Left hindlimb (tissue), 1 donor: ENCODE results near the gene FAM50A.

ENCODE experiments used
- DNase-seq: peaks from one replicate; pipeline ENCODE4 v3.0.0-alpha.2; 2018

Gene FAM50A

DNA sequence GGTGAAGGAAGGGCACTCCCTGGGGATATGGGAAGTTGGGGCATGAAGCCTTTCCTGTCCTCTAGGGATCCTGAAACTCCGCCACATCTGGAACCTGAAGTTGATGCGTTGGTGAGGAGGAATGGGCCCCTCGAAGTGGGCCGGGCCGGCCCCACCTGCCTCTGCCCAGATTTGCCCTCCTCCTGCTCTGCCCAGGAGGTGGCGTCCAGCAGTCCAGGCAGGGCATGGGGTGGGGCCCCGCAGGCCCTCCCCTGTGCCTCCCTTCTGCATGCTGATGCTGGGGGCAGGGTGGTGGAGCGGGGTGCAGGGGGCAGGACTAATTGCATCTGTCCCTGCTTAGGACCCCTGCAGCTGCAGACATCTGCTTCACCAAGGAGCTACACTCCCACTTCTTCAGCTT lies 30.8 kb upstream of the FAM50A start:
- no peak for DNase-seq

DNA sequence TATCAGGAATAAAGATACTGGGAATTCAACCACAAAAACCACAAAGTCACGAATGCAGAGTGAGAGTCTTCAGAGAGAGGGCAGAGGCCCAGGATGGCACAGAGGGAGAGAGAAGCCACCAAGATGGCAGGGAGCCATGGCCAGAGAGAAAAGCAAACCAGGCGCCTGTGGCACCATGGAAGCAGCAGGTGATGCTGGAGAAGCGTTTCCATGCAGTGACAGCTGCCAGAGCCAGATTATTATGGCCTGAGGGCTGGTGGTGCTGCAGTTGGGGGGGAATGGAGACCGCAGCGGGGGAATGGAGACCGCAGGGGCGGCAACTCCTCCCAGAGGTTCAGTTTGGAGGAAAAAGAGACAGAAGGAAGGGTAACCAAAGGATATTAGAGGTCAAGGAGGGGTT lies 26.8 kb upstream of the FAM50A start:
- DNase-seq, result no peak

DNA sequence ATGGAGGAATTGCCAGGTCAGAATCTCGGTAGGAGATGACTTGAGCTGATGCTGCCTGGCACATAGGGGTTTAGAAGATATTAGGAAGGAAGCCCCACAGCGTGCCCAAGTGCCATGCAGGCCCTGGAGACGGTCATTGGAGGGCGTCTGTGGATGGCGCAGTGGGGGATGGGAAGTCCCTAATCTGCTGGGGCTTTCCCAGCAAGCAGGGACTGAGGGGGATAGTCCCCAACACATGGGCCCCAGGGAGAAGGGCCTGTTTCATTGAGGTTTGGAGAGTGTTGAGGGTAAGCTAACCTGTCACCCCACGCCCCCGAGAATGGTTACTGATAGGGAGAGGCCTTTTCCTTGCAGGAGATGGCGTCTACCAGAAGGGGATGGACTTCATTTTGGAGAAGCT lies 24.8 kb upstream of the FAM50A start:
- no peak for DNase-seq

DNA sequence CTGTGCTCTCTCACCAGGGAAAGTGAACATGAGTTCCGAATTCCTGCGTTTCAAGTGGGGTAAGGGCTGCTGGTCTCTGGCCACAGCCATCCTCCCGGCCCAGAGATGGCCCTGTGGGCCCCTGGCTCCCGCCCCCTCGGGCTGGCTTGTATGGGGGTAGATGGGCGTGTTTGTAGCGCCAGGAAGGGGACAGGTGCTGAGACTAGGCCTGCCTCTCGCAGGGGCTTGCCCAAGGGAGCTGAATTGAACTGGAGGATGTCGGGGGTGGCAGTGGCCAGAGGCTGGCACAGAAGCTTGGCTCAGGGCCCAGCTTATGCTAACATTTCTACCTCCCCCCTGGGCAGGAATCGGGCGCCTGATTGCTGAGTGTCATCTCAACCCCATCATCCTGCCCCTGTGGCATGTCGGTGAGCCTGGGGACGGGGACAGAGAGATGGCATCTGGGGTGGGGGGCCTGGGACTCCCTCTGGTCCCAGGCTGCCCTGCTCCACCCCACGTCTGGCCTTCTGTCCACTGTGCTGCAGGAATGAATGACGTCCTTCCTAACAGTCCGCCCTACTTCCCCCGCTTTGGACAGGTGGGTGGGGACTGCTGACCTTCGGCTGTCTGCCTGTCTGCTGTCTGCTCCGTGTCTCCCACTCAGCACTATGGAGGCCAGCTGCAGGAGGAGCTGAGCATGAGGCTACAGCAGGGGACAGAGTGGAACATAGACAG lies 24.1 kb upstream of the FAM50A start:
- no peak for DNase-seq

DNA sequence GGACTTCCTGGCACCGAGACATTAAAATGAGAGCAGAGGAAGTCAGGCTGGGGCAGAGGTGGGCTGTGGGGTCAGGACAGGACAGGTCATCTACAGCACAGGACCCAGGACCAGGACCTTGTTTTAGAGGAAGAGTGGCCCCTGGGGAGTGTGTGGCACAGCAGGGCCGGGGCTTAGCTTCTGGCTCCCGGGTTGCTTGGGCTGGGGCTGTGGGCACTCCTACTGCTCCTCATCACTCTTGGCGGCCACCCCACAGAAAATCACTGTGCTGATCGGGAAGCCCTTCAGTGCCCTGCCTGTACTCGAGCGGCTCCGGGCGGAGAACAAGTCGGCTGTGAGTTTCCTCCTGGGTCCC lies 23.6 kb upstream of the FAM50A start:
- no peak for DNase-seq

DNA sequence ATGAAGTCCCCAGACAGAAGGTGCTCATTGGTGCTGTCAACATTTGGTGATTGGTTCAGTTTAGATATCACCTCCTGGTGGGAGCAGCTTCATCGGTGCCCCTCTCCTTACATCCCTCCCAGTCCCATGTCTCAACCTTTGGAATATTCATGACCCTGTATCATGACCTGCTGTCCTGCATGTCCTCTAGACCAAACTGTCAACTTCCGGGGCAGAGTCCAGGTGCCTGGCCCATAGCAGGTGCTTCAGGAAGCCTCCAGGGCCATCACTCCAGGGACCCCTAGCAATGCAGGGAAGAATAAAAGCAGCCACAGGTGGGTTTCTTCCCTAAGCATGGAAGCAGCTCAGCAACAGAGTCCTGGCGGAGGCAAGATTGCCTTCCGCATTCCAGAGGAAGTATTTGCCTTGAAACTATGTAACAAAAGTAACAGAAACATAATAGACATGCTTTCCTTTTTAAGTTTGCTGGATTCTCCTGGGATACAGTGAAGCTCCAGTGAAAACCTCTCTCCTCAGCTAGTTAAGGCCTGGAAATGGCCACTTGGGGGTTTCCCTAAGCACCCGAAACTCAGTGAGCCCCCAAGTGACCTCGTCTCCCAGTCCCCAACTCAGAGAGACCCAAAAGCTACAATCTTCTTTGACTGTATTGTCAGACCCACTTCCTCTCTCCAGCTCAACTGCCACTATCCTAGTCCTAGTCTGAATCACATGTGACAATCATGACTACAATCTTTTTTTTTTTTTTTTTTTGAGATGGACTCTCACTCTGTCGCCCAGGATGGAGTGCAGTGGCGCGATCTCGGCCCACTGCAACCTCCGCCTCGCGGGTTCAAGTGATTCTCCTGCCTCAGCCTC lies 16.8 kb upstream of the FAM50A start:
- DNase-seq, result peak; percentile 16

DNA sequence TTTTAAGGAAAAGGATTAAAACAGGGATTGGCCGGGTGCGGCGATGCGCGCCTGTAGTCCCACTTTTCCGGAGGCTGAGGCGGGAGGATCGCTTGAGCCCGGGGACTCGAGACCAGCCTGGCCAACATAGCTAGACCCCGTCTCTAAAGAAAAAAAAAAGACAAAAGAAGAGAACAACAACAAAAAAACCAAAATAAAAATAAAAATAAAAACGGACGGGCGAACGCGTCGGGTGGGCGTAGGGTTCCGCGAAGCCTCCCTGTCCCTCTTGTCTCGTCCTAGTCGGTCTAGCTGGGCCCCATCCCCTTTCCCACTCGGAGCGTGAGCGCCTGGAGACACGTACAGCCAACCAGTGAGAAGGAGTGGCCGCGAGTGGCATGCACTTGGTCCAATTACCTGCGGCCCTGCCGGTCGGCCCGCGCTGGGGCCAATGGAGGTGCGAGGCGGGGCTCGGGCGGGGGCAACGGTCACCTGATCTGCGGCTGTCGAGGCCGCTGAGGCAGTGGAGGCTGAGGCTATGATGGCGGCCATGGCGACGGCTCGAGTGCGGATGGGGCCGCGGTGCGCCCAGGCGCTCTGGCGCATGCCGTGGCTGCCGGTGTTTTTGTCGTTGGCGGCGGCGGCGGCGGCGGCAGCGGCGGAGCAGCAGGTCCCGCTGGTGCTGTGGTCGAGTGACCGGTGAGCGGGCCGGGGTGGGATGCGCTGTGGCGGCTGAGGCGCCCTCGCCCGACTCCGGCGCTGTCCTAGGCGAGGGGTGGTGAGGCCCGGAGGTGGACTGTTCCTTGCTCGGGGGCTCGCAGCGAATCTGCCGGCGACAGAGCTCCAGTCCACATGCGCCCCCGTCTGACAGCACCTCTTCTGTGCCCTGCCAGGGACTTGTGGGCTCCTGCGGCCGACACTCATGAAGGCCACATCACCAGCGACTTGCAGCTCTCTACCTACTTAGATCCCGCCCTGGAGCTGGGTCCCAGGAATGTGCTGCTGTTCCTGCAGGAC lies 15.5 kb upstream of the FAM50A start, which contains the start of gene ATP6AP1:
ATP6AP1 (plus strand) TSS at position 502 of the 996 bp plus-strand sequence; CDS start at position 518, 16 bp downstream.
- peak; percentile 95 for DNase-seq

DNA sequence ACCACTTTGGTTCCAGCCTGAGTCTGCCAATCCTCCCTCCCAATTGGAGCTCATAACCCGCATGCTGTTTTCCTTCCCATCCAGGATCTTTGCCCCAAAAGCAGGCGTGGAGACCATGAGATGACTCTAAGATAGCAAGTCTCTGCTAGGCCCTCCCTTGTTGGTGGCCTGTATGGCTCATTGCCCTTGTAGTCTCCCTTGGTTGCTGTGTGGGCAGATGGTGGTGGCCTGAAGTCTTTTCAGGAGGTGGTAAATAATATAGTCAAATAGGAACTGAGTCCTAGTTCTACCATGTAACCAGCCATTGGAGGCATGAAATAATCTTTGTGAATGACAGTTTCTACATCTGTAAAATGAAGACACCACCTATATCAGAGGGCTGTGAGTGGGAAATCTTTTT lies 14.2 kb upstream of the FAM50A start:
- peak; percentile 12 for DNase-seq

DNA sequence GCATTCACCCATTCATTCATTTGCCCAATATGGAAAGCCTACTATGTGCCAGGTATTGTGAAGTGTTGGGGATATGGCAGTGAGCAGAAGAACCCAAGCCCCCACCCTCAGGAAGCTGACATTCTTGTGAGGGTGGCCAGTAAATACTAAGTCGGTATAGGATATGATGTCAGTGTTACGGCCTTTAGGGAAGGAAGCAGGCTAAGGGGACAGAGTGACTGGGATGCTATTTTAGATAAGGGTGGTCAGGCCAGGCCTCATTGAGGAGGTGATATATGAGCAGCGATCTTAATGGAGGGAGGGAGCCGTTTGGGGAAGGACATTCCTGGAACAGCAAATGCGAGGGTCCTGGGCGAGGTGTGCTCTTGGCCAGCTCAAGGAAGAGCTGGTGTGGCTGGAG lies 13.5 kb upstream of the FAM50A start:
- no peak for DNase-seq

DNA sequence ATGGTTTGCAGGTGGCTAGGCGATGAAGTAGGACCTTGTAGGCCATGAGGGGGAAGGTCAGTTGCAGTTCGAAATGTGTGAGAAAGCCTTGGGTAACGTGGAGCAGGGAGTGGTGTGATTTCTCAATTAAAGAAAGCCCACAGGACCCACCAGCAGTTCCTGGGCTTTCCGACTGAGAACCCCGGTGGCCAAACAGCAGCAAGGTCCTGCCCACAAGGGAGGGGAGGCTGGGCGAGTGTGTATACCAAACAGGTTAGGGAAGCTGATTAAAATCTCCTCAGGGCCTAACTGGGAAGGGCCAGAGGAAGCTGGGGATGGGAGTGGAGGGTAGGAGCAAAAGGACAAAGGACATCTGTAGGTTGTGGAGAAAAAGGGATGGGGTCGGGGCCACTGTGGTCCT lies 13.0 kb upstream of the FAM50A start:
- no peak for DNase-seq

DNA sequence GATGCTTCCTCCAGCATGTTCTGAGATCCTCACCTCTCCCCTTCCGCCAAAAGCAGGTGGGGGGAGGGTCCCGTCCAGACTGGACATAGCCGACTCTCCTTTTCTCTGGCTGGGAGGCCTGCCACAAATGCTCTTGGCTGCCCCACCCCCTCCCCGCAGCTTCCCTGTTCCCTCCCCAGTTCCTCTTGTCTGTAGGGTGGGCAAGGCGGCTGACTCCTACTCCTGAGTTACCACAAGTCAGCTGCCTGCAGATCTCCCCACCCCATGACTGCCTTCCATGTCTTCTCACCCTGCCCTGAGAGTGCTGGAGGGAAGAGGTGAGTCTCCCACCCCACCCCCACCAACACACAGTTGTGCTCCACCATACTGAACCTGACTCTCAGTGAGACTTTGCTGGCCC lies 12.6 kb upstream of the FAM50A start:
- no peak for DNase-seq

DNA sequence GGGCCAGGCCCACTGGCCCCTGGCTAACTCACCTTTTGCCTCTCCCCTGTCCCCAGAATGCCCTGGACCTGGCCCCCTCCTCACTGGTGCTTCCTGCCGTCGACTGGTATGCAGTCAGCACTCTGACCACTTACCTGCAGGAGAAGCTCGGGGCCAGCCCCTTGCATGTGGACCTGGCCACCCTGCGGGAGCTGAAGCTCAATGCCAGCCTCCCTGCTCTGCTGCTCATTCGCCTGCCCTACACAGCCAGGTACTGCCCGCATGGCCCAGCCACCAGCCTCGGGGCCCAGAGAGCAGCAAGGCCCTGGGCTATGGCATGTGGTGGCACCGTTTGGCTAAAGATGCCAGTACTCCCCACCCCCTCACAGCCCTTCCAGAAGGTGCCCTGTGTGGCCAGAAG lies 11.7 kb upstream of the FAM50A start:
- DNase-seq, result no peak

DNA sequence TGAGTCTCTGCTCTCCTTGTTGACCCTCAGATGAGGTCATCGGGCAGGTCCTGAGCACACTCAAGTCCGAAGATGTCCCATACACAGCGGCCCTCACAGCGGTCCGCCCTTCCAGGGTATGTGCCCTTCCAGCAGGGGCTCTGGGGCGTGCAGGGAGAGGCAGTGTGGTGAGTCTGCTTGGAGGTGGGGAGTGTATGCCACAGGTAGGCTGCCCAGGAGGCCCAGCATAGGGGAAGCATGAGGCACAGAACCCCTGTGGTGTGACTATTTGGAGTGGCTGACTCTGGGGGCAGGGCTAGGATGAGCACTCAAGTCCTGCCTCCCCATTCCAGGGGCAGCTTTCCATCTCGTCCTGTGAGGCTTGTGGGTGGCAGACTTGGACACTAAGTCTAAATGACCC lies 10.3 kb upstream of the FAM50A start:
- no peak for DNase-seq

DNA sequence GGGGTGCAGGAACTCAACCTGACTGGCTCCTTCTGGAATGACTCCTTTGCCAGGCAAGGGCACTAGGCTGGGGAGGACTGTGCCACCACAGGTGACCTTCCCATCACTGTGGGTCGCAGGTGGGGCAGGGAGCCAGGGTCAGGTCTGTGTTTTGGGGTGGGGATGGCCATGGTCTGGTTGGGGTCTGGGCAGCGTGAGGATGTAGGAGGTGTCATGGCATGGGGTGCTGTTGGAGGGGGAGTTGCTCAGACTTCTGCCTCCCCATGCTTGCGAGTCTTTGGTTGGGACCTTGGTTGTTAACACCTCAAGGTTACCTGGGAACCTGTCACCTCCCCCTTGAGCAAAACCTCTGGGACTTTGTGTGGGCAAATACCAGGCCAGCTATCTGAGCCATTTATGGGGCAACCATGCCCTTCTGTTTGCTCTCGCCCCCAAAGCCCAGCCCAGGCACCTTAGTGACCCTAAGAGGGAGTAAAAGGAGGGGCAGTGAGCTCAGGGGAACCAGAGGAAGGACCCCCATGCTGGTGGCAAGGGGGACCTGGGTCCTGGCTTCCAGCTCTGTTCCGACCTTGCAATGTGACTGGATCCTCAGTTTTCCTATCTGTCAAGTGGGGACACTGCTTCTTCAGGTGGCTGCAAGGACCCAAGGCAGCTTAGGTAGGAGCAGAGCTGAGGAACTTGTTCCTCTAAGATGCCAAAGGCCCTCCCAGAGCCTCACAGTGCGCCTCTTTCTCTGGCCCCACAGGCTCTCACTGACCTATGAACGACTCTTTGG lies 9.4 kb upstream of the FAM50A start:
- DNase-seq, result no peak

DNA sequence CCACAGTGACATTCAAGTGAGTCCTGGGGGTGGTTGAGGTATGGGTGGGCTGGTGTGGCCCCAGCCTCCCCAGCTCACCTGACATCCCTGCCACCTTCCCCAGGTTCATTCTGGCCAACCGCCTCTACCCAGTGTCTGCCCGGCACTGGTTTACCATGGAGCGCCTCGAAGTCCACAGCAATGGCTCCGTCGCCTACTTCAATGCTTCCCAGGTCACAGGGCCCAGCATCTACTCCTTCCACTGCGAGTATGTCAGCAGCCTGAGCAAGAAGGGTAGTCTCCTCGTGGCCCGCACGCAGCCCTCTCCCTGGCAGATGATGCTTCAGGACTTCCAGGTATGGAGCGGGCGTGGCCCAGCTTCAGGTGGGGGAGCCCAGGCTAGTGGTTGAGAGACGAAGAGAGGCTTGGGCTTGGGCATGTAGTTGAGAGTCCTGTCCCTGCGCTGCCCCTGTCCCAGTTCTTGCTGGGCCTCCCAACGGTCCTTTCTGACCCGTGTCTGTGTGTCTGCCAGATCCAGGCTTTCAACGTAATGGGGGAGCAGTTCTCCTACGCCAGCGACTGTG lies 8.7 kb upstream of the FAM50A start:
- DNase-seq, result no peak

DNA sequence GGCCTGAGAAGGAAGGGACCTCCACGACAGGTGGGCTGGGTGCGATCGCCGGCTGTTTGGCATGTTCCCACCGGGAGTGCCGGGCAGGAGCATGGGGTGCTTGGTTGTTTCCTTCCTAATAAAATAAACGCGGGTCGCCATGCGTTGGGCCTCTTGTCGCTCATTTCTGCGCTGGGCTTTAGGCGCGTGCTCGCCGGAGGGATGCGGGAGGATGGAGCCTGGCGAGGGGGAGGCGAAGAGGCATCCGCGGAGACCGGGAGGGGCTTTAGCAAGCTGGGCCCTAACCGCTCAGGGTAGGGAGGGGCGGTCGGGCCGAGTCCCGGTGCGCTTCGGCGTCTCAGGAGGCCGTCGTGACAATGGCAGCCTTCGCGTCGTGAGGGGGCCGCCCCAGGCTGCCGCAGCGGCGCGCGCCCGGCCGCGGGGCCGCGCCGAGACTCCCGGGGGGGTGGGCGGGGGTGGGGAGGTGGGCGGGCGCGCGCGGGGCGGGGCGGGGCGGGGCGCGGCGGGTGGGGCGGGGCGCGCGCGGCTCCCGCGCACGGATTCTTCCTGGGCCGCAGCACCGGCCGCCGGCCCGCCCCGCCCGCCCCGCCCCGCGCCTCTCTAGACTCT lies 7.5 kb upstream of the FAM50A start:
- DNase-seq, result no peak

DNA sequence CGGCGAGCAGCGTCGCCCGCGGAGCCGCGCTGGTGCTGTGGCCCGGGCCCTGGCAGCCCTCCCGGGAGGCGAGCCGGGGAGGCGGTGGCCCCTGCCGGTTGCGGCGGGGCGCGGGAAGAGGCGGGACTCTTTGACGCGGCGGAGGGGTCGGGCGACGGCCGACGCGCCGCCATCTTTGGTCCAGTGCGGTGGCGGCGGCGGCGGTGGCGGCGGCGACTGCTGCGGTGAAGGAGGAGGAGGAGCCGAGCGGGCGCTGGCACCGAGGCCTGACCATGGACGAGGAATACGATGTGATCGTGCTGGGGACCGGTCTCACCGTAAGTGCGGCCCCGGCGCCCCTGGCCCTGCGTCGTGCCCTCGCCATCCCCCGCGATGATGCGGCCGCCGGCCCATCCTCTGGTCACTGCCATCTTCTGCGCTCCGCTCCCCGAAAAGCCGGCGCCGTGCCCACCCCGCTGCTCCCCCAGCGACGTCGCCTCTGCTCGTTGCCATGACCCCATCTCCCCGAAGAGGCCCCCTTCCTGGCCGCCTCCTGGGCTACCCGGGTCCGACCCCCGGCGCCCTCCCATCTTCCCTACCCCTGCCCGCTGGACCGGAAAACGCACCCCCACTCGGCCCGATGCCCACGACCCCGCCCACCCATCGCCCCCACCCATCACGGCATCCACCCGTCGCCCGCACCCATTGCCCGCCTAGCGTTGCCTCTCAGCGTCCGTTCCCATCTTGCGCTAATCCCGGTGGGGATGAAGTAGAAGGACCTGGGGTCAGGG lies 6.8 kb upstream of the FAM50A start, which contains the start of gene GDI1:
GDI1 (plus strand) TSS at position 172 of the 770 bp plus-strand sequence; CDS start at position 273, 101 bp downstream.
- peak; percentile 63 for DNase-seq

DNA sequence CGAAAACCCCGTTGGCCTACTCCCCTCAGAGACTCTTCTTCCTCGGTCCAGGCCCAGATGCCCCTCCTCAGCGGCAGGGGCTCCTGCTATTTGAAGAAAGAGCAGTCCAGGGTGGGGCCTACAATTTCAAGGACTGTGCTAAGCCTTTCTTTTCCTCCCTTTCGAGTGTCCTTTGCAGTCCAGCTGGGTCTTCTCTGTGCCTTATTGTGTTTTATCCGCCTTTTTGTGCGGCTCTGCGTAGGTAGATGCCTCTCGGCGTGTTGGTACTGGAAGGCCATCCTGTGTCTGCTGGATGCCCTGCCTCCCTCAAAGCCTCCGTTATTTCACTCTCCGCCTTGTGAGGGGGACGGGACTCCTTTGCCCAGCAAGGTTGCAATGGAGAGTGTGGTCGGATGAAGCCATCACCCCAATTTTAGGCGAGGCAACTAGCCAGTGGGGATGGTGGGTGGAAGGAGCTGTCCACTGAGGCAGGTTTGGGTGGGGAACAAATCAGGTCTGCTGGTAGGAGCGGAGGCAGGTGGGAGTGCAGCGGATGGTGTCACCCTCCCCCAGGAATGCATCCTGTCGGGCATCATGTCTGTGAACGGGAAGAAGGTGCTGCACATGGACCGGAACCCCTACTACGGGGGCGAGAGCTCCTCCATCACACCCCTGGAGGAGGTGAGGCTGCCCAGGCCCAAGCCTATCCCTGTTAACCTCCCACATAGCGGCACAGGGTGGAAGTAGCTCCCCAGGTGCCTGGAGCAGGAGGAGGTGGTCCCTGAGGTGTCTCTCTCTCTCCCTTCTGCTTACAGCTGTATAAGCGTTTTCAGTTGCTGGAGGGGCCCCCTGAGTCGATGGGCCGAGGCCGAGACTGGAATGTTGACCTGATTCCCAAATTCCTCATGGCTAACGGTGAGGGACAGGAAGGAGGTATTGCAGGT lies 5.7 kb upstream of the FAM50A start:
- peak; percentile 8 for DNase-seq

DNA sequence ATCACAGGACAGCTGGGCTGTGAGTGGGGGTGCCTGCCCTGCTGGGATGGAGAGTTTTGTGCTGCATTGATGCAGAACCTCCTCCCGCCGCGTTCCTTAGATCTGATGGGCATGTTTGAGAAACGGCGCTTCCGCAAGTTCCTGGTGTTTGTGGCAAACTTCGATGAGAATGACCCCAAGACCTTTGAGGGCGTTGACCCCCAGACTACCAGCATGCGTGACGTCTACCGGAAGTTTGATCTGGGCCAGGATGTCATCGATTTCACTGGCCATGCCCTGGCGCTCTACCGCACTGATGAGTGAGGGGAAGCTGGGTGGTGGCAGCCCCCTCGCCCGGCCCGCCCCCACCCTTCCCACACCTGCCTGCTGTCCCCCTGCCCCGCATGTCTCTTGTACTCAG lies 4.1 kb upstream of the FAM50A start:
- DNase-seq, result no peak
